HepG2 (cell line): Measurements from ENCODE around the gene PRDX5. TPM values are rescaled to one million over a fixed set of nuclear protein-coding genes. Genes with fewer than 3 reads are reported as not detected.

Experiments used
- EED ChIP-seq: sonication (generic); formaldehyde crosslinking; IDR thresholded peaks from 2 replicates; pipeline ENCODE4 v1.5.0; 2020; ENCODE audit warnings: mild to moderate bottlenecking, missing genetic modification reagents
- HES4 ChIP-seq: sonication (generic); formaldehyde crosslinking; IDR thresholded peaks from 2 replicates; pipeline ENCODE4 v1.9.0; 2021; ENCODE audit warnings: mild to moderate bottlenecking, missing genetic modification reagents, borderline replicate concordance
- IRF1 ChIP-seq: sonication (generic); formaldehyde crosslinking; IDR thresholded peaks from 2 replicates; pipeline ENCODE4 v1.4.0; 2020; ENCODE audit warnings: low read depth, mild to moderate bottlenecking, missing genetic modification reagents
- KLF6 ChIP-seq: IDR thresholded peaks from 2 replicates; pipeline ENCODE4 v1.8.0; 2016; ENCODE audit warnings: missing biosample characterization, missing genetic modification reagents
- LCORL ChIP-seq, 2 experiments: fragments of 450-650 bp in 1 of 2; sonication (generic) in 1 of 2; formaldehyde crosslinking in 1 of 2; IDR thresholded peaks; 2 replicates each; pipeline versions ENCODE4 v1.5.0 to v1.6.1; 2017 to 2020; ENCODE audit warnings: antibody characterized with exemption in 1 of 2, missing genetic modification reagents in 1 of 2
- MAFG ChIP-seq: sonication (generic); formaldehyde crosslinking; IDR thresholded peaks from 2 replicates; pipeline ENCODE4 v1.5.1; 2020; ENCODE audit warnings: mild to moderate bottlenecking, missing genetic modification reagents
- NAIF1 ChIP-seq: sonication (generic); formaldehyde crosslinking; IDR thresholded peaks from 2 replicates; pipeline ENCODE4 v1.5.0; 2020; ENCODE audit warnings: mild to moderate bottlenecking, missing genetic modification reagents, borderline replicate concordance
- NR2F6 ChIP-seq, 2 experiments: IDR thresholded peaks; 2 replicates each; pipeline ENCODE4 v1.6.1; 2016; ENCODE audit warnings: antibody characterized with exemption in 1 of 2, mild to moderate bottlenecking in 1 of 2
- ONECUT2 ChIP-seq: sonication (generic); formaldehyde crosslinking; IDR thresholded peaks from 2 replicates; pipeline ENCODE4 v1.4.0; 2020; ENCODE audit warnings: missing genetic modification reagents
- PAWR ChIP-seq: sonication (generic); formaldehyde crosslinking; IDR thresholded peaks from 2 replicates; pipeline ENCODE4 v1.4.0; 2020; ENCODE audit warnings: missing genetic modification reagents, mild to moderate bottlenecking, borderline replicate concordance
- SAP130 ChIP-seq: IDR thresholded peaks from 2 replicates; pipeline ENCODE4 v1.6.1; 2016; ENCODE audit warnings: low read depth
- ZNF121 ChIP-seq: sonication (generic); formaldehyde crosslinking; IDR thresholded peaks from 2 replicates; pipeline ENCODE4 v1.5.0; 2020; ENCODE audit warnings: mild to moderate bottlenecking, missing genetic modification reagents
- ZNF235 ChIP-seq: sonication (generic); formaldehyde crosslinking; IDR thresholded peaks from 2 replicates; pipeline ENCODE4 v1.8.1; 2023; ENCODE audit warnings: mild to moderate bottlenecking, missing genetic modification reagents, borderline replicate concordance
- ZNF451 ChIP-seq: sonication (generic); formaldehyde crosslinking; IDR thresholded peaks from 2 replicates; pipeline ENCODE4 v1.5.0; 2020; ENCODE audit warnings: mild to moderate bottlenecking, missing genetic modification reagents
- ZSCAN31 ChIP-seq: sonication (generic); formaldehyde crosslinking; IDR thresholded peaks from 2 replicates; pipeline ENCODE4 v1.5.0; 2020; ENCODE audit warnings: low read depth, mild to moderate bottlenecking, missing genetic modification reagents
- polyA plus RNA-seq, 8 experiments: library from polyadenylated mRNA; depleted of rRNA in 3 of 8; stranded (reverse) in 7 of 8; unstranded in 1 of 8; fragments of >200 nt; fragmentation: Illumina TruSeq in 4 of 8; extraction: Trizol in 4 of 8; gene quantifications; 2 replicates each; pipeline versions ENCODE4 v1.2.1 to v1.2.3, GENCODE V29; 2011 to 2016; ENCODE audit warnings: low read depth in 4 of 8, missing spikeins in 1 of 8, mixed read lengths in 1 of 8; ENCODE audit not compliant: insufficient read depth in 1 of 8
- total RNA-seq, 5 experiments: library from RNA; depleted of rRNA; stranded (reverse); fragments of >200 nt; fragmentation: Illumina TruSeq; extraction: Trizol; gene quantifications; 2 replicates each; pipeline ENCODE4 v1.2.3, GENCODE V29; 2016; ENCODE audit warnings: low read depth in 1 of 5
- TF ChIP-seq, protein P1 (sequence below): sonication (generic); formaldehyde crosslinking; IDR thresholded peaks from 2 replicates; pipeline ENCODE4 v1.5.1; 2020; ENCODE audit warnings: mild to moderate bottlenecking, missing genetic modification reagents, moderate library complexity
- TF ChIP-seq, protein P2 (sequence below): sonication (generic); formaldehyde crosslinking; IDR thresholded peaks from 2 replicates; pipeline ENCODE4 v1.4.0; 2020; ENCODE audit warnings: mild to moderate bottlenecking, missing genetic modification reagents
- TF ChIP-seq, protein P3 (sequence below): sonication (generic); formaldehyde crosslinking; IDR thresholded peaks from 2 replicates; pipeline ENCODE4 v1.4.0; 2020; ENCODE audit warnings: missing genetic modification reagents
- TF ChIP-seq, protein P4 (sequence below): sonication (generic); formaldehyde crosslinking; IDR thresholded peaks from 2 replicates; pipeline ENCODE4 v1.9.0; 2022; ENCODE audit warnings: low read depth, missing genetic modification reagents

PRDX5 gene
- total and polyA plus RNA-seq, 2 of the 13 experiments (the other 11 are each of a cell fraction or from before 2014, with no cell fraction given): 215 to 311 TPM

GRCh38 chr11:64357904-64358535 lies 40.1 kb downstream of the PRDX5 start (continued):
- 0 out of 2 replicates have a peak, but pooled peaks have one; percentile 7 for TF ChIP-seq SAP130 (CRISPR knock-in tag)
- TF ChIP-seq ZNF121 (CRISPR knock-in tag): no peak
- TF ChIP-seq ZSCAN31: 0 out of 2 replicates have a peak, but pooled peaks have one; percentile 37
- no peak for TF ChIP-seq MAFG (CRISPR knock-in tag)
- TF ChIP-seq ONECUT2 (CRISPR knock-in tag): no peak
- no peak for TF ChIP-seq HES4 (CRISPR knock-in tag)
- TF ChIP-seq ZNF235 (CRISPR knock-in tag): 0 out of 2 replicates have a peak, but pooled peaks have one; percentile 20
- TF ChIP-seq, protein P1, sequence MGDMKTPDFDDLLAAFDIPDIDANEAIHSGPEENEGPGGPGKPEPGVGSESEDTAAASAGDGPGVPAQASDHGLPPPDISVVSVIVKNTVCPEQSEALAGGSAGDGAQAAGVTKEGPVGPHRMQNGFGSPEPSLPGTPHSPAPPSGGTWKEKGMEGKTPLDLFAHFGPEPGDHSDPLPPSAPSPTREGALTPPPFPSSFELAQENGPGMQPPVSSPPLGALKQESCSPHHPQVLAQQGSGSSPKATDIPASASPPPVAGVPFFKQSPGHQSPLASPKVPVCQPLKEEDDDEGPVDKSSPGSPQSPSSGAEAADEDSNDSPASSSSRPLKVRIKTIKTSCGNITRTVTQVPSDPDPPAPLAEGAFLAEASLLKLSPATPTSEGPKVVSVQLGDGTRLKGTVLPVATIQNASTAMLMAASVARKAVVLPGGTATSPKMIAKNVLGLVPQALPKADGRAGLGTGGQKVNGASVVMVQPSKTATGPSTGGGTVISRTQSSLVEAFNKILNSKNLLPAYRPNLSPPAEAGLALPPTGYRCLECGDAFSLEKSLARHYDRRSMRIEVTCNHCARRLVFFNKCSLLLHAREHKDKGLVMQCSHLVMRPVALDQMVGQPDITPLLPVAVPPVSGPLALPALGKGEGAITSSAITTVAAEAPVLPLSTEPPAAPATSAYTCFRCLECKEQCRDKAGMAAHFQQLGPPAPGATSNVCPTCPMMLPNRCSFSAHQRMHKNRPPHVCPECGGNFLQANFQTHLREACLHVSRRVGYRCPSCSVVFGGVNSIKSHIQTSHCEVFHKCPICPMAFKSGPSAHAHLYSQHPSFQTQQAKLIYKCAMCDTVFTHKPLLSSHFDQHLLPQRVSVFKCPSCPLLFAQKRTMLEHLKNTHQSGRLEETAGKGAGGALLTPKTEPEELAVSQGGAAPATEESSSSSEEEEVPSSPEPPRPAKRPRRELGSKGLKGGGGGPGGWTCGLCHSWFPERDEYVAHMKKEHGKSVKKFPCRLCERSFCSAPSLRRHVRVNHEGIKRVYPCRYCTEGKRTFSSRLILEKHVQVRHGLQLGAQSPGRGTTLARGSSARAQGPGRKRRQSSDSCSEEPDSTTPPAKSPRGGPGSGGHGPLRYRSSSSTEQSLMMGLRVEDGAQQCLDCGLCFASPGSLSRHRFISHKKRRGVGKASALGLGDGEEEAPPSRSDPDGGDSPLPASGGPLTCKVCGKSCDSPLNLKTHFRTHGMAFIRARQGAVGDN (CRISPR knock-in tag): peak; percentile 72; the same call in 1 of the 2 replicates
- 0 out of 2 replicates have a peak, but pooled peaks have one; percentile 79 for TF ChIP-seq EED (CRISPR knock-in tag)
- TF ChIP-seq, protein P2, sequence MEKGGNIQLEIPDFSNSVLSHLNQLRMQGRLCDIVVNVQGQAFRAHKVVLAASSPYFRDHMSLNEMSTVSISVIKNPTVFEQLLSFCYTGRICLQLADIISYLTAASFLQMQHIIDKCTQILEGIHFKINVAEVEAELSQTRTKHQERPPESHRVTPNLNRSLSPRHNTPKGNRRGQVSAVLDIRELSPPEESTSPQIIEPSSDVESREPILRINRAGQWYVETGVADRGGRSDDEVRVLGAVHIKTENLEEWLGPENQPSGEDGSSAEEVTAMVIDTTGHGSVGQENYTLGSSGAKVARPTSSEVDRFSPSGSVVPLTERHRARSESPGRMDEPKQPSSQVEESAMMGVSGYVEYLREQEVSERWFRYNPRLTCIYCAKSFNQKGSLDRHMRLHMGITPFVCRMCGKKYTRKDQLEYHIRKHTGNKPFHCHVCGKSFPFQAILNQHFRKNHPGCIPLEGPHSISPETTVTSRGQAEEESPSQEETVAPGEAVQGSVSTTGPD: no peak
- no peak for TF ChIP-seq LCORL (IDR thresholded peaks at IDR 0.05)
- peak; percentile 50; the same call in 1 of the 2 replicates for TF ChIP-seq LCORL (CRISPR knock-in tag; IDR thresholded peaks at IDR 0.05)
- TF ChIP-seq ZNF451: no peak
- no peak for TF ChIP-seq KLF6 (CRISPR knock-in tag)
- TF ChIP-seq PAWR: no peak
- TF ChIP-seq NR2F6 (IDR thresholded peaks at IDR 0.05): no peak
- no peak for TF ChIP-seq NR2F6 (CRISPR knock-in tag; IDR thresholded peaks at IDR 0.05)
- 0 out of 2 replicates have a peak, but pooled peaks have one; percentile 38 for TF ChIP-seq NAIF1
- TF ChIP-seq, protein P3, sequence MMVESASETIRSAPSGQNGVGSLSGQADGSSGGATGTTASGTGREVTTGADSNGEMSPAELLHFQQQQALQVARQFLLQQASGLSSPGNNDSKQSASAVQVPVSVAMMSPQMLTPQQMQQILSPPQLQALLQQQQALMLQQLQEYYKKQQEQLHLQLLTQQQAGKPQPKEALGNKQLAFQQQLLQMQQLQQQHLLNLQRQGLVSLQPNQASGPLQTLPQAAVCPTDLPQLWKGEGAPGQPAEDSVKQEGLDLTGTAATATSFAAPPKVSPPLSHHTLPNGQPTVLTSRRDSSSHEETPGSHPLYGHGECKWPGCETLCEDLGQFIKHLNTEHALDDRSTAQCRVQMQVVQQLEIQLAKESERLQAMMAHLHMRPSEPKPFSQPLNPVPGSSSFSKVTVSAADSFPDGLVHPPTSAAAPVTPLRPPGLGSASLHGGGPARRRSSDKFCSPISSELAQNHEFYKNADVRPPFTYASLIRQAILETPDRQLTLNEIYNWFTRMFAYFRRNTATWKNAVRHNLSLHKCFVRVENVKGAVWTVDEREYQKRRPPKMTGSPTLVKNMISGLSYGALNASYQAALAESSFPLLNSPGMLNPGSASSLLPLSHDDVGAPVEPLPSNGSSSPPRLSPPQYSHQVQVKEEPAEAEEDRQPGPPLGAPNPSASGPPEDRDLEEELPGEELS: no peak
- no peak for TF ChIP-seq IRF1 (CRISPR knock-in tag)
- TF ChIP-seq, protein P4, sequence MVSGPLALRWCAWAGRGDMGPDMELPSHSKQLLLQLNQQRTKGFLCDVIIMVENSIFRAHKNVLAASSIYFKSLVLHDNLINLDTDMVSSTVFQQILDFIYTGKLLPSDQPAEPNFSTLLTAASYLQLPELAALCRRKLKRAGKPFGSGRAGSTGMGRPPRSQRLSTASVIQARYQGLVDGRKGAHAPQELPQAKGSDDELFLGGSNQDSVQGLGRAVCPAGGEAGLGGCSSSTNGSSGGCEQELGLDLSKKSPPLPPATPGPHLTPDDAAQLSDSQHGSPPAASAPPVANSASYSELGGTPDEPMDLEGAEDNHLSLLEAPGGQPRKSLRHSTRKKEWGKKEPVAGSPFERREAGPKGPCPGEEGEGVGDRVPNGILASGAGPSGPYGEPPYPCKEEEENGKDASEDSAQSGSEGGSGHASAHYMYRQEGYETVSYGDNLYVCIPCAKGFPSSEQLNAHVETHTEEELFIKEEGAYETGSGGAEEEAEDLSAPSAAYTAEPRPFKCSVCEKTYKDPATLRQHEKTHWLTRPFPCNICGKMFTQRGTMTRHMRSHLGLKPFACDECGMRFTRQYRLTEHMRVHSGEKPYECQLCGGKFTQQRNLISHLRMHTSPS: peak; percentile 46; the same call in 1 of the 2 replicates
